Activated CD4-positive, alpha-beta memory T cell treated with anti-CD3 and anti-CD28 coated beads, Interleukin-2, amount 10 ng/mL, durations not matched to agents 7 days and 5 days (primary cell): ENCODE data around the gene SORD. TPM values are rescaled to one million over a fixed set of nuclear protein-coding genes. Genes with fewer than 3 reads are reported as not detected.

Experiments used
- CTCF ChIA-PET: fragments of 350-600 bp; sonication (Branson Sonifier 250); formaldehyde crosslinking; loops from one replicate; lab custom pipeline; 2021; ENCODE audit warnings: antibody characterized with exemption, inconsistent platforms; lab: Charles Lee
- POLR2A ChIA-PET: fragments of 350-600 bp; sonication (Branson Sonifier 250); formaldehyde crosslinking; loops from one replicate; lab custom pipeline; 2021; ENCODE audit warnings: antibody characterized with exemption; lab: Charles Lee
- DNase-seq: peaks from one replicate; pipeline ENCODE4 v3.0.0-alpha.2; 2020
- H3K27ac Mint-ChIP-seq: one replicate; pipeline ENCODE4 v1.8.0; 2021; ENCODE audit warnings: mild to moderate bottlenecking, mixed read lengths
- H3K27me3 Mint-ChIP-seq: one replicate; pipeline ENCODE4 v1.8.0; 2021; ENCODE audit warnings: mixed read lengths
- H3K36me3 Mint-ChIP-seq: one replicate; pipeline ENCODE4 v1.8.0; 2021; ENCODE audit warnings: low read depth, mixed read lengths
- H3K4me1 Mint-ChIP-seq: one replicate; pipeline ENCODE4 v1.8.0; 2021; ENCODE audit warnings: mixed read lengths
- H3K4me3 Mint-ChIP-seq: one replicate; pipeline ENCODE4 v1.8.0; 2021; ENCODE audit warnings: mild to moderate bottlenecking, mixed read lengths
- H3K9me3 Mint-ChIP-seq: one replicate; pipeline ENCODE4 v1.8.0; 2021; ENCODE audit warnings: mixed read lengths
- total RNA-seq, 2 experiments: library from RNA; stranded (reverse); gene quantifications; one replicate each; pipeline ENCODE4 v1.2.3, GENCODE V29; 2021

SORD gene
- total RNA-seq, 2 experiments from 2014 or later = 5.2 to 5.9 TPM

GRCh38 chr15:45112591-45113379 lies 89.8 kb downstream of the SORD start:
- no peaks in the 10 kb centered on the region for H3K9me3 Mint-ChIP-seq
- POLR2A ChIA-PET = interaction anchor here (1.4 kb wide), 1 partner anchor 11 kb away, joined by 3 read pairs; no protein-coding TSS in a partner anchor
- H3K36me3 Mint-ChIP-seq = no peaks in the 10 kb centered on the region
- no peak overlapping the region for H3K27ac Mint-ChIP-seq
- CTCF ChIA-PET = interaction anchor here (0.9 to 1.7 kb wide), 2 partner anchors 9 to 14 kb away, joined by 4 to 6 read pairs; no protein-coding TSS in a partner anchor
- H3K4me1 Mint-ChIP-seq = peaks cover 24% of the 10 kb centered on the region
- DNase-seq = no peak
- H3K27me3 Mint-ChIP-seq = peaks cover 74% of the 10 kb centered on the region
- H3K4me3 Mint-ChIP-seq = peak overlapping the region; percentile 0

- Mint-ChIP-seq H3K4me1 (peaks cover 30% of the 10 kb centered on the region), H3K4me3 (no peak overlapping the region), H3K27me3 (peaks cover 81% of the 10 kb centered on the region), H3K9me3 (no peaks in the 10 kb centered on the region), H3K36me3 (no peaks in the 10 kb centered on the region), H3K27ac (no peak overlapping the region)
- DNase-seq = no peak
- CTCF ChIA-PET = interaction anchor here (0.9 to 1.7 kb wide), 2 partner anchors 8 to 13 kb away, joined by 4 to 6 read pairs; no protein-coding TSS in a partner anchor
- POLR2A ChIA-PET = interaction anchor here (1.4 to 1.6 kb wide), 2 partner anchors 10 to 17 kb away, joined by 3 read pairs; no protein-coding TSS in a partner anchor
Observed at GRCh38 chr15:45113380-45113990, 90.5 kb downstream of the SORD start.

- Mint-ChIP-seq H3K4me1 (peaks cover 30% of the 10 kb centered on the region), H3K27me3 (peaks cover 81% of the 10 kb centered on the region), H3K4me3 (no peak within 1 kb of the TSS), H3K27ac (no peak within 1 kb of the TSS), H3K36me3 (no peaks in the 10 kb centered on the region), H3K9me3 (no peaks in the 10 kb centered on the region)
- ChIA-PET CTCF (interaction anchor here (1.6 kb wide), 1 partner anchor 12 kb away, joined by 5 read pairs; no protein-coding TSS in a partner anchor), POLR2A (interaction anchor here (1.4 to 1.6 kb wide), 2 partner anchors 10 to 16 kb away, joined by 3 read pairs; no protein-coding TSS in a partner anchor)
- no peak for DNase-seq
Observed at GRCh38 chr15:45114076-45114750, 91.2 kb downstream of the SORD start, which contains the start of the genes DUOX2 and DUOXA2. Gene DUOX2, minus strand, starts transcription at chr15:45114172. Its CDS starts 761 bp downstream, at chr15:45113411. Gene DUOXA2, plus strand, starts transcription at chr15:45114326. Its CDS starts 280 bp downstream, at chr15:45114606.

GRCh38 chr15:45114751-45115085 lies 91.7 kb downstream of the SORD start:
- POLR2A ChIA-PET = interaction anchor here (1.6 kb wide), 1 partner anchor 16 kb away, joined by 3 read pairs; no protein-coding TSS in a partner anchor

GRCh38 chr15:45115312-45115820 lies 92.4 kb downstream of the SORD start:
- CTCF ChIA-PET = interaction anchor here (1.6 kb wide), 1 partner anchor 11 kb away, joined by 5 read pairs; no protein-coding TSS in a partner anchor
- H3K4me1 Mint-ChIP-seq = peaks cover 30% of the 10 kb centered on the region
- H3K4me3 Mint-ChIP-seq = no peak overlapping the region
- H3K9me3 Mint-ChIP-seq = no peaks in the 10 kb centered on the region
- peaks cover 73% of the 10 kb centered on the region for H3K27me3 Mint-ChIP-seq
- no peak overlapping the region for H3K27ac Mint-ChIP-seq
- H3K36me3 Mint-ChIP-seq = no peaks in the 10 kb centered on the region
- no peak for DNase-seq
- POLR2A ChIA-PET = no interaction called here

More at GRCh38 chr15:45114751-45115085, 91.7 kb downstream of the SORD start:
- CTCF ChIA-PET = interaction anchor here (1.6 kb wide), 1 partner anchor 12 kb away, joined by 5 read pairs; no protein-coding TSS in a partner anchor
- Mint-ChIP-seq H3K4me1 (peaks cover 30% of the 10 kb centered on the region), H3K36me3 (no peaks in the 10 kb centered on the region), H3K27ac (no peak overlapping the region), H3K27me3 (peaks cover 76% of the 10 kb centered on the region), H3K4me3 (no peak overlapping the region), H3K9me3 (no peaks in the 10 kb centered on the region)
- DNase-seq = no peak

GRCh38 chr15:45116006-45116481 lies 93.0 kb downstream of the SORD start:
- DNase-seq = no peak
- ChIA-PET POLR2A (no interaction called here), CTCF (no interaction called here)
- H3K27me3 Mint-ChIP-seq = peaks cover 73% of the 10 kb centered on the region
- H3K27ac Mint-ChIP-seq = no peak overlapping the region
- H3K9me3 Mint-ChIP-seq = no peaks in the 10 kb centered on the region
- peaks cover 30% of the 10 kb centered on the region for H3K4me1 Mint-ChIP-seq
- no peak overlapping the region for H3K4me3 Mint-ChIP-seq
- no peaks in the 10 kb centered on the region for H3K36me3 Mint-ChIP-seq

- peaks cover 74% of the 10 kb centered on the region for H3K27me3 Mint-ChIP-seq
- H3K9me3 Mint-ChIP-seq = no peaks in the 10 kb centered on the region
- no peak overlapping the region for H3K4me3 Mint-ChIP-seq
- H3K27ac Mint-ChIP-seq = no peak overlapping the region
- no peak for DNase-seq
- H3K36me3 Mint-ChIP-seq = no peaks in the 10 kb centered on the region
- peaks cover 30% of the 10 kb centered on the region for H3K4me1 Mint-ChIP-seq
- ChIA-PET CTCF (no interaction called here), POLR2A (no interaction called here)
Observed at GRCh38 chr15:45116482-45117307, 93.7 kb downstream of the SORD start.

- Mint-ChIP-seq H3K36me3 (no peaks in the 10 kb centered on the region), H3K4me3 (no peak overlapping the region), H3K27ac (no peak overlapping the region), H3K4me1 (peaks cover 24% of the 10 kb centered on the region), H3K9me3 (no peaks in the 10 kb centered on the region), H3K27me3 (peaks cover 68% of the 10 kb centered on the region)
- ChIA-PET POLR2A (interaction anchor here (1.2 to 1.4 kb wide), 3 partner anchors 9 to 50 kb away, joined by 3 to 6 read pairs (median 4); no protein-coding TSS in a partner anchor), CTCF (interaction anchor here (0.7 to 1.9 kb wide), 42 partner anchors 8 to 572 kb away, joined by 3 to 20 read pairs (median 4); partner anchors contain the start of genes DUOX1 and DUOXA1)
- no peak for DNase-seq
Observed at GRCh38 chr15:45117308-45118130, 94.5 kb downstream of the SORD start.

GRCh38 chr15:45118131-45118588 lies 95.2 kb downstream of the SORD start:
- no peak overlapping the region for H3K27ac Mint-ChIP-seq

GRCh38 chr15:45118996-45119395 lies 96.0 kb downstream of the SORD start:
- CTCF ChIA-PET = interaction anchor here (0.8 to 1.9 kb wide), 23 partner anchors 8 to 573 kb away, joined by 3 to 20 read pairs (median 5); partner anchors contain the start of genes DUOX1 and DUOXA1
- Mint-ChIP-seq H3K4me3 (no peak overlapping the region), H3K4me1 (peaks cover 20% of the 10 kb centered on the region), H3K36me3 (no peaks in the 10 kb centered on the region), H3K27ac (no peak overlapping the region), H3K9me3 (no peaks in the 10 kb centered on the region), H3K27me3 (peaks cover 56% of the 10 kb centered on the region)
- no peak for DNase-seq
- POLR2A ChIA-PET = interaction anchor here (1.4 kb wide), 1 partner anchor 8 kb away, joined by 3 read pairs; no protein-coding TSS in a partner anchor

More at GRCh38 chr15:45118131-45118588, 95.2 kb downstream of the SORD start:
- CTCF ChIA-PET = interaction anchor here (0.6 to 1.9 kb wide), 45 partner anchors 9 to 572 kb away, joined by 3 to 20 read pairs (median 4); partner anchors contain the start of genes DUOX1 and DUOXA1
- POLR2A ChIA-PET = interaction anchor here (1.2 to 1.4 kb wide), 3 partner anchors 9 to 49 kb away, joined by 3 to 6 read pairs (median 4); no protein-coding TSS in a partner anchor
- Mint-ChIP-seq H3K27me3 (peaks cover 65% of the 10 kb centered on the region), H3K4me1 (peaks cover 22% of the 10 kb centered on the region), H3K36me3 (no peaks in the 10 kb centered on the region), H3K4me3 (no peak overlapping the region), H3K9me3 (no peaks in the 10 kb centered on the region)
- DNase-seq = peak; percentile 86
